HG02943 (cell line): ENCODE data around the gene MYOCOS.
"Not testable (repeated sequence)": the region's sequence is repeated elsewhere in the genome, so short reads cannot be mapped to it uniquely, and the experiment has no call there.

Experiments used
- ATAC-seq: cut with Tn5 transposase; IDR thresholded peaks from one replicate; pipeline ENCODE4 v1.9.1; 2021; ENCODE audit warnings: mild to moderate bottlenecking, low read depth, moderate library complexity; ENCODE audit not compliant: unreplicated experiment

MYOCOS gene

DNA sequence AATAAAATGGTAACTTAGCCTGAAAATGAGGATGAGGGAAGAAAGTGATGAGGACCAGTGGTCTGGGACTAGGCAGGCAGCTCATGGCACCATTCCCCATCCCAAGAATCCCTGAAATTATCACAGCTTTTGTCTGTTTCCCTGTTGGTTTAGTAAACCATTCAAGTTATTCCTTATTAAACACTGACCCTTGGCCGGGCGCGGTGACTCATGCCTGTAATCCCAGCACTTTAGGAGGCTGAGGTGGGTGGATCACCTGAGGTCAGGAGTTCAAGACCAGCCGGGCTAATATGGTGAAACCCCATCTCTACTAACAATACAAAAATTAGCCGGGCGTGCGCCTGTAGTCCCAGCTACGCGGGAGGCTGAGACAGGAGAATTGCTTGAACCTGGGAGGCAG, 34.2 kb downstream of the MYOCOS start:
- ATAC-seq, result not testable (repeated sequence)

GRCh38 chr1:171661076-171661650, 39.1 kb downstream of the MYOCOS start:
- ATAC-seq, result no peak

GRCh38 chr1:171663036-171663853, 41.2 kb downstream of the MYOCOS start:
- no peak for ATAC-seq

- ATAC-seq, result no peak
Measured at GRCh38 chr1:171663854-171664575, 42.0 kb downstream of the MYOCOS start.

DNA sequence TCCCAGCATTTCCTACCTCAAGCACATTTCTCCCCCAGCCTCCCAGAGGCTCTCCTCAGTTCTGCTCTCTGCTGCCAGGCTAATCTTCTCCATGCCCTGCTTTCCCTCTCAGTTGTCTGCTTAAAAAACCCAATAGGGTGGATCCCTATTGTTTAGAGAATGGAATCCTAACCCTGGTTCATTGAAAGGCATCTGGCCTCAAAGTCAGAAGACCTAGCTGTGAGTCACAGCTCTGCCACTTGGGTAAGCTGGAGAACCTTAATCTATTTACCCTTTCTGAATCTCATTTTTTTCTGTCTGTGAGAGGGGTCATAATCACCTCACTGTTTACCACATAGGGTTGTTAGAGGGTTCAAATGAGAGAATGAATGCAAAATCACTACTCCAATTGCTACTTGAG, 42.9 kb downstream of the MYOCOS start:
- ATAC-seq, result no peak

DNA sequence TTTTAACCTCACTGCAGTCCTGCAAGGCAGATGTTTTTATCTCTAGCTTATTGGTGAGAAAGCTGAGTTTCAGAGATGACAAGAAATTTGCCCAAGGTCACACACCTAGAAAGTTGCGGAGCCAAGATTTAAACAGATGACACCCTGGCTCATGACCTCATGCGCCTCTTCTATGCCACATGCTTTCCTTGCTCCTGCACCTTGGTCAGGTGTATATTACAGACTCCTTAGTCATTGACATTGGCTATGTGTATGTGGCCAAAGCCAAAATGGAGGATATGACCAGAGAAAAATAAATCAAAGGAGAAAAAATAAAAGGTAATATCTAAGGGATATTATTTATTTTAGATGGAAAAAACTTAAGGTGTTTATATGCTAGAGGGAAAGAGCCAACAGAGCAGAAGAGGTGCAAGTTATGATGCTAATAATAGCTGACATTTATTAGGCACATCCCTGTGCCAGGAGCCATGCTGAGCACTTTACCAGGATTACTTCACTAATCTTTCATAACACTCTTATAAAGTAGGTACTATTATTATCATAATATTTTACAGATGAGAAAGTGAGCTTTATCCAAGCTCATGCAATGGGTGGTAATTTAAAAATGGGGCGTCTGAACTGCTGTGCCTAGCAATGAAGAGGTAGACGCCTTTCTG, 44.2 kb downstream of the MYOCOS start:
- no peak for ATAC-seq

GRCh38 chr1:171668372-171668771, 46.3 kb downstream of the MYOCOS start:
- ATAC-seq, result no peak

DNA sequence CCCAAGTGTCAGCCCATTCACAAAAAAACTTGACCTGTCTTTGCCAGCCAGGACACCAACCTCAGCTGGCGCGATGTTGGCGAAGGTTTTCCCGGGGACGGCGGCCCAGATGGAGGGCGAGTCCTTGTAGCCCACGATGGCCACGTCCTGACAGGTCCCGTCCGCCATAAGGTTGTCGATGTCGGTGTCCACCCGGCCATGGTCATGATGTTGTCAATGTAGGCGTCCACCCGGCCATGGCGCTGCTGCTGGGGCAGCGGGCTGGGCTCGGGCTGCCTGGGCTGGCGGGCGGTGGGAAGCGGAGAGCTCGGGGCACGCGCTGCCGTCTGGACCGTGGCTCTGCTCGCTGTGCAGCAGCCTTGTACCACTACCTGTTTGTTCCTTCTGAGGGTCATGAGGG, 48.7 kb downstream of the MYOCOS start:
- ATAC-seq, result no peak

DNA sequence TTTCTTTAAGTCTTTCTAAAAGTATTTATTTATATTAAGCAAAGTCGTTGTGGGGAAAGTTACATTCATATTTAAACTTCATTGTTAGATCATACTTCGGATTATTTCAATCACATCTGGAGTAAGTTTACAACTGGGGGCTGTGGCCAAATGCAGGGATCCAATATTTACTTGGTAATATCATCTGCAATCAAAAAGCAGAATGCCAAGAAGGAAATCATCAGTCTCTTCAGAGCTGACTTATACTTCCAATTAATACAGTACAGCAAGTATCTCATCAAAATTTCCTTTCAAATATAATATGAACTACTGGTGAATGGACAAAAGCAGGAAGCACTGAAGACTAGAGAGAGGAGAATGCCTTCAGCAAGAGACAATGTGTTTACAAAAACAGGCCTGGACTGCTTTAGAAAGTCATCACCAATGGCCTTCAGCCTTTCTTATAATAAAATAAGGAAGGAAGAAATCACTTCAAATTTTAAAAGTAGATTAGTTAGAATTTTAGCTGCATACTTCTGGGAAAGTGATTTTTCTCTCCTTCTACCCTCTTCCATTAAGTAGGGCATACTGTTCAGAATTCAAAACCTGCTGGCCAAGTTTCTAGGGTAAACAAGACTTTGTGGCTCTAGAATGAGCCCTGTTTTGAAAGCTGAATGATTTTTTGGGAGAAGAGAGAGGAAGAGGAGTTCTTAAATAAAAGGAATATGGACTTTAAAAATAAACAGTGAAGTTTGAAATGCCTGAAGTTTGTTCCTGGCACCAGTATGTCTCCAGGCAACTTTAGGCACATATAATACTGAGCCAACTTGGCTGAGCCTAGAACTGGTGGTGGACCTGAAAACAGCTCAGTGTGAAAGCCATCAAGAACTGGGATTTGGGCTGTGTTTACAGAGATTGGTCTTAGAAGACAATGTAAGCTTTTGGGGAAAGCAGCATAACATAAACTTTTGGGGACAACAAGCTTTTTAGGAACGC, 52.7 kb downstream of the MYOCOS start:
- no peak for ATAC-seq
